NOMO-1 (cell line): Measurements from ENCODE around the gene TMTC1.
"Not testable (repeated sequence)": the region's sequence is repeated elsewhere in the genome, so short reads cannot be mapped to it uniquely, and the experiment has no call there.

ENCODE experiments used
- DNase-seq, 2 experiments: peaks; one replicate each; lab custom pipeline; 2025; ENCODE audit not compliant: unreplicated experiment in 2 of 2; lab: John Stamatoyannopoulos, UW

Gene TMTC1

DNA sequence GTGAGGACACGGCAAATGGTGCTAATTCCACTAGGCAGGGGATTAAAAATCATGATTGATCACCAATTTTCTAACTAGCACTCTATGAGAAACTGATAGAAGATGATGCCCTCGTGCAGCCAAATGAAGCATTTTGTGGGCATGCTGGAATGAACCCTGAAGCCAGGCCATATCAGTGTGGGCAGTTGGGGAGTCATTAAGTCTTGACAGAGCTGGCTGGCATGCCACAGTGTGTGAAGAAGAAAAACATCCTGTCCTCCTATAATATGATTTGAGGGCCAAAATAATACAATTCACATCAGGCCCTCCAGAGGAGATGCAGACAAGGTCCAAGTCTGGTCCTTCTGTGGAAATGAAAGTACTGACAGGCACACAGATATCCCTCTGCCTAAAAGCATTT lies 107.1 kb downstream of the TMTC1 start:
- DNase-seq, result no peak

DNA sequence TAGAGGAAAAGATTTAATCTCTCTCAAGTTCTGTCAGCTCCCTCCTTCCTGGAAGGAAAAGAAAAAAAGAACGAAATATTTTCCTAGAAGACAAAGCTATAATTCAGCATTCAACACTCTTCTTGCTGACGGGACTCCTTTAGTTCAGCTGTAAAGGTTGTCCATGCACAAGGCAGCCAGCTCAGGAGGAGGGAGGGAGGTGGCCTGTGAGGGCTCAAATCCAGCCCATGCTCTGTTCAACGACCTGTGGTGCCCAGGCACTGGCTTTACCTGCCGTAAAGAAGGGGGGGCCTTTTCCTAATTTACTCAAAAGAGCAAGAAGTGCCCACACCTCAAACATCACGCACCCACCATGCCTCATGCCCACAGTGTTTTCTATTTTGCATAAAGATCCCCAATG lies 109.3 kb downstream of the TMTC1 start:
- DNase-seq, result no peak

DNA sequence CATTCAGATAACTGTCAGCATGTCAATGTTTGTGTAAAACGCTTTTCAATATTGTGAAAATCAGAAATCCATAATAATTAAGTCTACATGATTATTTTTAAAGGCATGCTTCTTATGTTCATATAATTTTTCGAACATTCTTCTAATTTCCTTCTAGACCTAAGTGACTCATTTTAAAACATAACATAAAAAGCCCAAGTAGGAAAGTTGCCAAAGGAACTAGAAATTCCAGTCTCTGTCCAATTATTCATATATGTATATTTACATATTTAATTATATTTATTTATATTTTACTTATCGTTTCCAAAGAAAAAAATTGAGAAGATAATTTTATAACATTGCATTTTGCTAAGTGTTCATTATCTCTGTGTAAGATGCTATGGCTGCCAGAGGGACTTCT lies 110.4 kb downstream of the TMTC1 start:
- DNase-seq, result no peak

DNA sequence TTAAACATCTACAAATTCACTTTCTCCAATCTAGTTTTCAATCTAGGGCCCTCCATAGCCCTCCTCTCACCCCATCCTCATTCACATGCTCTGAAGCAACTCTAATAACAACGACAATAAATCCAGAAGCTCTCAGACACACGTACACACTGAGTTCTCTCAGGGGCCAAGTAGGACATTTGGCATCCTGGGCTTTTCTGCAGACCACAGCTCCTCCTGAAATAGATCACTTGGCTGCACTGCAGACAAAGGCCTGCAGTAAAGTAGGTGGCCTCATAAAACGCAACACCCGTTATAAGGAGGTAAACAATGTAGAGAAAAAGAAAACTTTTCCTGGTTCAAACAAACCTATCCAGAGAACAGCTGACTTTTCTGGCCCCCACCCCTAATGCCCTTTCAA lies 111.2 kb downstream of the TMTC1 start:
- no peak for DNase-seq

DNA sequence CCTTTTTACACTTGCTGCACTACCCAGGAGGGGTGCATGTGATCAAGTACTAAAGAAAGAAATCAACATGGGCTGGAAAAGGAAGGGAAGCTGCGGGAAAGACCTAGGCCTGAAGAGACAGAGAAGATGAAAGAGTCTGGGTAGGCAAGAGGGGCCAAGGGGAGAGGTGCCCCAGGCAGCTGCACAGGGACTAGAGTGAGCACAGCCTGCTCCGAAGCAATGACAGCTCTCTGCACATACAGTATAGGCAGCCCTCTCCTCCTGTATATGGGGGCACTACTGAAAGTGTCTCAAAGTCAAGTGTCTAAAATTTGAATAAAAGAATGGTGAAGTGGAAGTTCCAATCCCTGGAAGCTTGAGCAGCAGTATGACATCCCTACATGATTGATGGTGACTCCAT lies 112.0 kb downstream of the TMTC1 start:
- no peak for DNase-seq

DNA sequence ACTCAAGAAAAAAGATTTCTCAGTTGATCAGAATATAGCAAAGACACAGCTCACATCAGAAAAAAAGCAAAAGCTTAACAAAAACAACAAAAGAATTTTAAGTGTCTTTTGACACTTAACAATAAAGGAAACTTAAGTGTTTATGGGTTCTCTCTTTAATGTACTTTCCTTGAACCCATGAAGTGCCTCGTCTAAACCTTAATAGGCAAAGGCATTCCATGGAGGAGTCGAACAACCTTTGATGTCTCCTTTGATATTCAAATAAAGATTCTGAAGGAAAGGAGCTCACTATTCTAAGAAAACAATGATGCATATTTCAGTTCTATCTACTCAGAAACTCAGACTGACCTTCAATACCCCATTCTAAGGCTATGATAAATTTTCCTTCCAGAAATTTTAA lies 116.7 kb downstream of the TMTC1 start:
- no peak for DNase-seq

DNA sequence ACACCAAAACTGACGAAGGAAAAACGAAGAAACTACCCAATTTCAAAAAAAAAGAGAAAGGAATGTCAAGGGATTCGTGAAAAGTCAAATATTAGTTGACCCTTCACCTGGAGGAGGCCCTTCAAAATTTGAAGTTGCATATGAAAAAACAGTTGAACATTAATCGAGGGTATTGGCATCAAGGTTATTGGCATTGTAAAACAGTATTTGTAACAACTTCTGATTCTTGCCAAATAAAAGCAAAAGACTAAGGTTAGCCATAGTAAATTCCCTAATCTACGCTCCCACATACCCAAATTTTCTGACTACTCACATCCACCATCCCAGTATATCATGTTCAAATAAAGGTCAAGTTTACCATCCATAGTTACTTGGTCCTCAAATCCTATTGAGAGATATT lies 118.6 kb downstream of the TMTC1 start:
- DNase-seq, result no peak

DNA sequence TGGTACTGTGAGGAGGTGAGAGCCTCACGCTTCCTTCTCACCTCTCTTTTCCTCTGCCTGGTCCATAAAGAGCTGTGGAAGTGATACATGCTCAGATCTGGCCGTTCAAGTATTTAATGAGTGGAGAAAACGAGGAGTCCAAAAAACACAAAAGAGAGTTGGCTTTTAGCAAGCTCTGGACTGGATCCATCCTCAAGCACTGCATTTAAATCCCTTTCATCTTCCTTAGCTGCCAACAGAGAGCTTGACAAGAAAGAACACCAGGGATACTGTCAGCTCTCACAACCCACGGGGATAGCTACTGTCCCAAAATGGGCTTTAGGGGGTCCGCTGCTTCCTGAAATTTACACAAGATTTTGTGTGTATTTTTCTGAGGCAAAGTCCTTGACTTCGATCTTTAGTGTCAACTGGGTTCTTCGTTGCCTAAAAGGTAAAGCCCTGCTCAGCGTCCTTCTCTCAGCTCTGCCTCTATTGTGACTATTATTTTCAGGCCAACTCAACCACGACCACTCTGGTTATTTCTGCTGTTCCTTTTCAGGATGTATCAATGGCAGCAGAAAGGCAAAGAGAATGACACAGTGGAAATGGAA lies 120.9 kb downstream of the TMTC1 start:
- no peak for DNase-seq

DNA sequence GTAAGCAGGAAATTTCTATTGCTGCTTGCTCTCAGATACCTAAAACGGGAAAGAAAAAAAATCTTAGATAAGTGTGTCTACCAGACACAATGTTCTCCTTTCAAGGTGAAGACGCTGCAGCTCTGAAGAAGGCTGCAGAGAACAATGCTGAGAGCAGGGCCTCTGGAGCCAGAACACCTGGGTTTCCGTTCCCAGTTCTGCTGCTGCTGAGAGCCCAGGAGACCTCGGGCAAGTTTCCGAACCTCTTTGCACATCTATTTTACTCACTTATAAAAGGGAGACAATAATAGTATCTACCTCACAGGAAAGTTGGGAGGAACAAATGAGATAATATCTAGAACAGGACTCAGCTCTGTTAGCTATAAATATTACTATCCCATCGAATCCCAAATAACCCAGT lies 122.9 kb downstream of the TMTC1 start:
- no peak for DNase-seq

DNA sequence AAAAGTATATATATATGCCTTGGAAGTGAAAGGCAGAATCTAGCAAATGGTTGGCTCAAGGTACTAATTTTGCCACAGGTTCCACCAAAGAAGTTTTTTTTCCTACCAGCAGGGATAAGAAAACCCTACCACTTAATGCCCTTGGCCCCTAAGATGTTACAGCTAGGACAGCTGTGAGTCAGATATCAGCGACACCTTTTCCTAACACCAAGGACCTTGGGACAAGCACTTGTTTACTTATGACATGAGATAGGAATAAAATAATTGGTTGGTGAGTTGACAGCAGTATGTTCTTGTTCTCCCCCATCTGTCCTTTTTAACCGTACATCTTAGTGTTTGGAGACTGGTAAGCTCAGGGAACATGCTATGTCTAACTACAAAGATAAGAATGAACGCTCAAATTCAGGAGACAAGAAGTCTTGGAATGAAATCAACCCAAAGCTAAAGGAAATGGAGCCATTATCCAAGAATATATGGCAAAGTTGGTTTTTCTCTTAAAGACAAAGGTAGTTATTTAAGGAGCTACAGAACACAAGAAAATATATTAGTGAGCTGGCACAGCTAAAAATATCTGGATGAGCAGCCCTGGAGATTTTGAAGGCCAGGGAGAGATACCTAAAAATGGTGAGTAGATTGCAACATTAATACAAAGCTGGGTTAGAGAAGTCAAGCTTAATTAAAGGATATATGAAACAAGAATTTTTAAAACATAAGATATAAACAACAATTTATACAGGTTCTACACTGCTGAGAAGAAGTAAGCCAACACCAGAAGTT lies 126.8 kb downstream of the TMTC1 start:
- DNase-seq, result no peak

DNA sequence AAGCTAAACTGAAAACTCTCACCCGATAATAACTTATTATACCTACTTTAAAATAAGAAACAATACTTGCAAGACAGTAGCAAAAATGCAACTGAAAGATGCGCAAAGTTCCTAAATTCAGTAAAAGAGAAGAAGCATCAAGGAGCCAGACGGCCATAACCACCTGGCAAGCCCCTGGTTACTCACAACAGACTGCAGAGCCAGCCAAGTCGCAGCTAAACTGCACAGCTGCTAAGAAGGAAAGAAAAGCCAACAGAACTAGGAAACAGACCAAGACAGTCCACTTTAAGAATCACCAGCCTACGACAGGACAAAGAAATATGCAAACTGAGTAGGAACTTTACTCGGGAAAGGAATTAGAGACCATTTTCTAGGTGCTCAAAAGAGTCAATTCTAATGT lies 127.9 kb downstream of the TMTC1 start:
- DNase-seq, result no peak

DNA sequence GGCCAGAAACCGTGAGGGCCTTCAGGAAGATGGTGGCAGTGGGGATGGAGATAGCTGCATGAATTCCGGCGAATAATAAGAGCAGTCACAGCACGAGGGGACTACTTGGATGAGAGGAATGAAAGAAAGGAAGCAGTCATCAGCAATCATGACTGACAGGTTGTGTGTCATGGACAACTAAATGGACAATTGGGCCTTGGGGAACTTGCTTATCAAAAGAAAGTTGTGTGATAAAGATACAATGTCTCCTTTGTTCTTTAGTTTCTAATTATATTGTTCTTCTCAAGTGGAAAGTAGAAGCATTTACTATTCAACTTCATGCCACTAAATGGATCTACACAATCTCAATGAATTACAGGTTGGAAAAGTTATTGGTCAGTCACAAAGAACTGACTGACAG lies 130.5 kb downstream of the TMTC1 start:
- no peak for DNase-seq

DNA sequence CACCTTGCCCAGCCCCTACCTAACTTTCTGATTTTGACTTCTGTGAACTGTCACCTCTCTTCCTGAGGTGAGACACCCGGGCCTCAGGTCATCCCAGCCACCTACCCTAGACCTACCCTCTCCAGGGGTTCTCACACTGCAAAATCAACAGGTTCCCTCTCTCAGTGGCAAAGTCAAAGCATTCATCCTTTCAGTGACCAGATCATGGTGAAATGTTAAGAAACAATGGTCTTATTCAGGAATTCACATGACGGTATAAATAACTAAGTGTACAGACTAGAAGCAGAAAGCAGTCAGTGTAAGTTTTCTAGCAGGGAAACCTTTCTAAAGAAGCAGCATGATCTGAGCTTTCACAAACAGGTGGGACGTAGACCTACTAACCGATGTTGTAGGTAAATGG lies 133.4 kb downstream of the TMTC1 start:
- no peak for DNase-seq

DNA sequence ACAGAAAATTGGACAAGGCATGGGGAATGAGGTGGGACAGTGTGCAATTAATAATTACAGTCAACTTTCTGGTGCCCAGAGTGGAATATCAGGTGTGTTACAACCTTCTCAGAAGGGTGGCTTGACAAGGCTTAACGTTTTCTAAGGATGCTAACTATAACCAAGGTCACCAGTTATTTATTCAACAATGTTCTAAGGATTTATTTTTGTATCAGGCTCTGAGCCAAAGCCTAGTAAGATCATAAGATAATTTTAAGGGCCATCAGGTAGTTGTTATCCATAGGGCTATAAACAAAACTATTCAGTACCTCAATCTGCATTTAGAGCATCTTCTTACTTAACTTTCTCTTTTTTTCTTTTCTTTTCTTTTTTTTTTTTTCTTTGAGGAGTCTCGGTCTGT lies 134.0 kb downstream of the TMTC1 start:
- DNase-seq, result no peak

DNA sequence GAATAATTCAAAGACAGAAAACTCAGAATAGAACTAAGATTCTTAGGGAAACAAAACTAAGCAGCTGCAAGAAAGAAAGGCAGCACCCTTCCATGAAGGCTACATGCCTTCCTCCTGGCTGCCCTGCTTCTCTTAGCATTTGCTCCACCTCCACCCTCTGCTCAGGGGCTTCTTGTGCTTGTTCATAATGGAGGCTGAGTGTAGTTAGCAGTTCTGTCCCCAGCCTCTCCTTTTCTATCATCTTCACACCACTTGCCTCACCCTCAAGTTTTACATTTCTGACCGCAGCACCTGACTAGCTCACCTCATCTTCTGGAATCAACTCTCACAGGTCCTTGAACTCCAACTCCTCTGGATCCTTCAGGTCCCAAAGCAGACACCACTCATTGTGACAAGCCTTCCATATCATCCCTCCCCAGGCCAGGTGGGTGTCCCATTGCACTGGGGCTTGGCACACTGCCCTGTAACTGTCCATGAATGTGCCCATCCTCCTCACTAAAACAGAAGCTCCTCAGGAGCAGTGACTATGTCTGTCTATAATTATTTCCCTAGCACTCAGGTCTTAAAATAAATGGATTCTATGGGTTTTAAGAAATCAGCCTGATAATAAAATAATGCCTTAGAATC lies 139.1 kb downstream of the TMTC1 start:
- DNase-seq, result peak in 1 of 2 experiments; percentile 5

DNA sequence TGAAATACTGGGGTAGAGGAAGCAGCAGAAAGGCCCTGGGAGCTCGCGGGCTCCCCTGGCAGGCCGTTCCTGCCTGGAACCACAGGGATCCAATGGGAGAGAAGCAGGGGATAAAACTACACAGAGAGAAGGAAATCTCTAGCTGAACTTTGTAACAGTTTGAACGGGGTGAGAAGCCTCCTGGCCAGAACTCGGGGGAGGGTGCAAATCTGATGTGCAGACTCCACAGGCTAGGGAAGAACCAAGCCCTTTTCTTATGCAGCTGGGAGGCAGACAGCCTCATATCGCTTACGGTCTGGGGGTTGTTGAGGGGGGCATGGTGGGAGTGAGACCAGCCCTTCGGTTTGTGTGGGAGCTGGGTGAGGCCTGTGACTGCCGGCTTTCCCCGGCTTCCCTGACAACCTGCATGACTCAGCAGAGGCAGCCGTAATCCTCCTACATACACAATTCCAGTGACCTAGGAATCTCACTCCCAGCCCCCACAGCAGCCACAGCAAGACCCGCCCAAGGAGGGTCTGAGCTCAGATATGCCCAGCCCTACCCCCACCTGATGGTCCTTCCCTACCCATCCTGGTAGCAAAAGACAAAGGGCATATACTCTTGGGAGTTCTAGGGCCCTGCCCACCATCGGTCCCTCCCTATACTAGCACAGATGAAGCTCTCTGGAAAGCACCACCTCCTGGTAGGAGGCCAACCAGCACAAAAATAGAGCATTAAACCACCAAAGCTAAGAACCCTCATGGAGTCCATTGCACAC lies 143.0 kb downstream of the TMTC1 start:
- DNase-seq, result no peak

DNA sequence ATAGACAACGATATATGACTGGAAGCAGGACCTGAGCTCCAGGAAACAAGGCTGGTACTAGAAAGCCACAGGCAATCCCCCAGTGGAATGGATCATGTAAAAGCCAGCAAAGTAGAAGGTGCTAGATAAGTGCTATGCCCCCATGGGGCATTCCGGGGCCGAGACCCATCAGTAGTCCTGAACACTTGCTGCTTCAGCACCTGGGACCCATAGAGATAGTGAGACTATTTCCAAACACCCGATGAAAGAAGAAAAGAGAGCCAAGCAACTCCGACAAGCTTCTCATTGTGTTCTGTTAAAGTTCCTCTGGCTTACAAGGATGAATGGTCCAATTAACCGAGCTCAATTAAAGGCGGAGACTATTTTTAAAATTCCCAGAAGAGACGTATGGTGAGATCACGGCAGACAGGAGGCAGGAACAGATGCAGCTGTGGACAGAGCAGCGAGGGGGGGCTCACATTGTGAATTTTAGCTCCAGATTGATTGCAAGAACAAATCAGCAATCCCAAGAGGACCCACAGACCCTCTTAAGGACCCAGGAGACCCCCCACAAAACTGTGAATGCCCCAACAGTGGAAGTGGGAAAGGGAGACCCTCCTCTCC lies 143.7 kb downstream of the TMTC1 start:
- no peak for DNase-seq

DNA sequence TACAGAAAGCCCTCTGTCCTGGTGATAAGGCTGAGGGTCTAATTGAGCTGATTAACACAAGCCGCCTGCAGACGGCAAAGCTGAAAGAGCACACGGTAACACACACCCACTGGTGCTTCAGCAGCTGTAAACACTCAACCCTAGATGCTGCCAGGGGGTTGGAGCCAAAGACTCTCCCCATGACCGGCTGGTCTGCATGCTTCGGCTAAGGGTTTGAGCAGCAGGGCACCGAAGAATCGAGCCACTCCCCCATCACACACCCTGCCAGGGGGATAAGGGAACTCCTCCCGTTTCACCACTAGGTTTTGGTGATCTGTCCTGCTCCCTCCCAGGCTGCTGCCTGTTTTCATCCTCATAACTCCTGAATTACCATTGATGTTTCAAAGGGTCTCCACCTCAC lies 145.2 kb downstream of the TMTC1 start:
- DNase-seq, result no peak

DNA sequence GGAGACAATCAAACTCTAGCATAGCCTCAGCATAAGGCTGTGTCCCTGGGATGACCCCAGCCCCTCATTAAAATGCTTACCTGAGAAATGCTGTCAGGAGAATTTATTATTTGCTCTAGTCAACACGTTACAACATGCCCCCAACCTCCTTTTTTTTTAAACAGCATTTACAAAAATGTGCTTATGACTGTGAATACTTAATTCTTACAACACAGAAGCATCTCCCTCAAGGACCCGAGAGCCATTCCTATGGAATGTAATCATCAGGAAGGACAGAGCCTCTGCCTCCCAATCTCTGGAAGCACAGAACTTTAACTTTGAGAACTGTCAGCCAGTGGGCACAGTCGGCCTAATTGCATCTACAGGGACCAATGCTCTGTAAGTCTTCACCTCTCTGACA lies 149.7 kb downstream of the TMTC1 start:
- DNase-seq, result no peak

DNA sequence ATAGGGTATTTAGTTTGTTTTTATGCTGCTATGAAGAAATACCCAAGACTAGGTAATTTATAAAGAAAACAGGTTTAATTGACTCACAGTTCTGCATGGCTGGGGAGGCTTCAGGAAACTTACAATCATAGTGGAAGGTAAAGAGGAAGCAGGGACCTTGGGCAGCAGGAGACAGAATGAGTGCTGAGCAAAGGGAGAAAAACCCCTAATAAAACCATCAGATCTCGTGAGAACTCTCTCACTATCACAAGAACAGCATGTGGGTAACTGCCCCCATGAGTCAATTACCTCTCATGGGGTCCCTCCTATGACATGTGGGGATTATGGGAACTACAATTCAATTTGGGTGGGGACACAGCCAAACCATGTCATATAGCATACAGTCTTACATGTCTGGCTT lies 153.6 kb downstream of the TMTC1 start:
- DNase-seq, result not testable (repeated sequence)

DNA sequence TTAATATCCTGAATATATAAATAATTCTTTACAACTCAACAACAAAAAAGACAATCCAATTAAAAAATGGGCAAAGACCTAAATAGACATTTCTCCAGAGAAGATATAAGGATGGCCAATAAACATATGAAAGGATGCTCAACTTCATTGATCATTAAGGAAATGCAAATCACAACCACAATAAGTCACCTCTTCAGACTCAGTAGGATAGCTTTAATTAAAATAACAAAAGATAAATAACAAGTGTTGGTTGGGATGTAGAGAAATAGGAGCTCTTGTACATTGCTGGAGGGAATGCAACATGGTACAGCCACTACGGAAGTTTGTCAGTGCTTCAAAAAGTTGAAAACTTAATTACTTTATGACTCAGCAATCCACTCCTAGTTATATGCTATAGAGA lies 156.5 kb downstream of the TMTC1 start:
- no peak for DNase-seq
